ENCODE measurements around the gene ZNF426.
"Not testable (repeated sequence)": the region's sequence is repeated elsewhere in the genome, so short reads cannot be mapped to it uniquely, and the experiment has no call there.

The ZNF426 gene

GRCh38 chr19:9538183-9539058, at the start of gene ZNF426:
ZNF426 (minus strand) TSS chr19:9538645; CDS start chr19:9536232, 2,413 bp downstream.
- peak; percentile 87 for DNase-seq

- DNase-seq: peak; percentile 61
Observed at GRCh38 chr19:9586764-9587163, 48.3 kb upstream of the ZNF426 start.

DNA sequence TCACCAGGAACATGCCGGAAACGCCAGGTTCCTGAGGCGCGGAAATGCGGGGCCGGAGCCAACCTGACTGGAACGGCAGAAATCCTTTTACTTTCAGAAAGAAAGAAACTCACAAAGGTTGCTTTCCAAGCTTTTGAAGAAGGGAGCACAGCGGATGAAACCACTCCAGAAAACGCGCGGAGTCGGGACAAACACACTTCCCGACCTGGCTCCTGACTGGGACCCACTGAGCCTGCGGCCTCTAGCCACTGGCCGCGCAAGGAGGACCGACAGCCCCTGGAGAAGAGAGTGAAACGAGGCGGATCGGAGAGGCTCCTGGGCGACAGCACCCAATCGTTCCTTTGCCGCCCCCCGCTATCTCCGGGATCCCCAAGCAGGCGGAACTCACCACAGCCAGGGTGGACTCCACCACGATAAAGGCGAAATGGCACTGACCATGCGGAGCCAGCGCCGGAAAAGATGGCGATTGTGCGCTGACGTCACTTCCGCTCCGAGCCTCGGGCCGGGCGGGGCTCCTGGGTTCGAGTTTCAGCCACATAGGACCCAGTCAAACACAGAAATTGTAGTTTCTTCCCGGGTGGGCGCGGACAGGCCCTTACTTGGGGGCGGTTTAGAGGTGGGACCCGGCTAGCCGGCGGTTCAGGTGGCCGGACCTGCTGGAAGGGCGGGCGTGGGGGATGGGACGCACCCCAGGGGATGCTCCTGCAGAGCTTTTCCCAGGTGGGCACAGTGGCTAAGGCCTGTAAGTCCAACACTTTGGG, 45.8 kb upstream of the ZNF426 start, which contains the start of gene ZNF121:
Gene ZNF121 (minus strand): TSS at position 432 of the 761 bp plus-strand sequence. CDS start 16,407 bp downstream, outside the sequence.
- peak; percentile 83 for DNase-seq

DNA sequence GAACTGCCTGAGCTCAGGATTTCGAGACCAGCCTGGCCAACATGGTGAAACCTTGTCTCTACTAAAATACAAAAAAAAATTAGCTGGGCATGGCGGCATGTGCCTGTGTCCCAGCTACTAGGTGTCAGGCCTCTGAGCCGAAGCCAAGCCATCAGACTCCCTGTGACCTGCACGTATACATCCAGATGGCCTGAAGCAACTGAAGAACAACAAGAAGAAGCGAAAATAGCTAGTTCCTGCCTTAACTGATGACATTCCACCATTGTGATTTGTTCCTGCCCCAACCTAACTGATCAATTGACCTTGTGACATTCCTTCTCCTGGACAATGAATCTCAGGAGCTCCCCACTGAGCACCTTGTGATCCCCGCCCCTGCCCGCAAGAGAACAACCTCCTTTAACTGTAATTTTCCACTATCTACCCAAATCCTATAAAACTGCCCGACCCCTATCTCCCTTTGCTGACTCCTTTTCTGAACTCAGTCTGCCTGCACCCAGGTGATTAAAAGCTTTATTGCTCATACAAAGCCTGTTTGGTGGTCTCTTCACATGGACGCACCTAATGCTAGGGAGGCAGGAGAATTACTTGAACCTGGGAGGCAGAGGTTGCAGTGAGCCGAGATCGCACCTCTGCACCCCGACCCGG, 43.8 kb upstream of the ZNF426 start:
- DNase-seq: not testable (repeated sequence)

DNA sequence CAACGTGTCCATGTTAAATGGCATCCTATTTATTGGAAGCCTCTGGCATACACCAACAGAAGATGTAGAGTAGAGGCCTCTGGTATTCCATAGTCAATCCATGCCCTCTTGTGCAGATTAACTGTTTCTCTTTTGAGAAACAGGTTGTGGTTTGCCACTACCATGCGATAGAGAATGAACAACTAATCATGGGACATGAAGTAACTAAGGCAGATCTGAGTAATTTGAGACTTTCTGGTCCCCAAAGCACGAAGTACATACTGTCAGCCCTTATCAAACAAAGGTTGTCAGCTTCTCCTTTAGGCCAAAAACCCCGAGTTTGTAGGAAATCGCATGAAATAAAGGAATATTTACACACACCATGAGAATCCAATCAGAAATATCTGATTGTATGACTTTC, 42.3 kb upstream of the ZNF426 start:
- DNase-seq: no peak

DNA sequence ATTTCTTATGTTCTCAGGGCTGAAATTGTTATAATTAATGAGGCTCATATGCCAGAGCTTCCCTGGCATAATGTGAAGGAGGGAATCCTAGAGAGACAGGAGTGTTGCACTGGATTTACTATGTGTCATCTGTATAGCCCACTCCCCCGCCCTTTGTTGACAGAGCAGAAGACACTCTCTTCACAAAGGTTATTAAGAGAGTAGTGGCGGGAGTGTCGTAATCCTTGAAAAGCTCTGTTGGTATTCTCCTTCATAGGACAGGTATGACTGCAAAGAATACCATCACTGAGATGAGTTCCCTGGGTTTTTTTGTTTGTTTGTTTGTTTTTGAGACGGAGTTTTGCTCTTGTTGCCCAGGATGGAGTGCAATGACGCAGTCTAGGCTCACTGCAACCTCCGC, 31.8 kb upstream of the ZNF426 start:
- DNase-seq: no peak

DNA sequence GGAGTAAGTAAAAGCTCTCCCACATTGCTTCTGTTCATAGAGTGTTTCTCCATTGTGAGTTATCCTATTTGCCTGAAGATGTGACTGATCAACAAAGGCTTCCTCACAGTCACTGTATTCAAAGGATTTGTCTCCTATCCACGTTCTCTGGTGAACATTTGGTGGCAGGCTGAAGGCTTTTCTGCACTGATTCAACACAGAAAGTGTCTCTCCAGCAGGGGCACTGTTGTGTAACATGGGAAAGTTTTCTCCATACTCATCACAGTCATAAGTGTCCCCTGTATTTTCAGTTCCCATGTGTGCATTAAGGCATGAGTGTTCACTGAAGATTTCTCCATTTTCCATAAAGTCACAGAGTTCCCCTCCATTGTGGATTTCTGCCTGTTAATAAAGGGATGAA, 28.3 kb upstream of the ZNF426 start:
- DNase-seq: peak; percentile 44

DNA sequence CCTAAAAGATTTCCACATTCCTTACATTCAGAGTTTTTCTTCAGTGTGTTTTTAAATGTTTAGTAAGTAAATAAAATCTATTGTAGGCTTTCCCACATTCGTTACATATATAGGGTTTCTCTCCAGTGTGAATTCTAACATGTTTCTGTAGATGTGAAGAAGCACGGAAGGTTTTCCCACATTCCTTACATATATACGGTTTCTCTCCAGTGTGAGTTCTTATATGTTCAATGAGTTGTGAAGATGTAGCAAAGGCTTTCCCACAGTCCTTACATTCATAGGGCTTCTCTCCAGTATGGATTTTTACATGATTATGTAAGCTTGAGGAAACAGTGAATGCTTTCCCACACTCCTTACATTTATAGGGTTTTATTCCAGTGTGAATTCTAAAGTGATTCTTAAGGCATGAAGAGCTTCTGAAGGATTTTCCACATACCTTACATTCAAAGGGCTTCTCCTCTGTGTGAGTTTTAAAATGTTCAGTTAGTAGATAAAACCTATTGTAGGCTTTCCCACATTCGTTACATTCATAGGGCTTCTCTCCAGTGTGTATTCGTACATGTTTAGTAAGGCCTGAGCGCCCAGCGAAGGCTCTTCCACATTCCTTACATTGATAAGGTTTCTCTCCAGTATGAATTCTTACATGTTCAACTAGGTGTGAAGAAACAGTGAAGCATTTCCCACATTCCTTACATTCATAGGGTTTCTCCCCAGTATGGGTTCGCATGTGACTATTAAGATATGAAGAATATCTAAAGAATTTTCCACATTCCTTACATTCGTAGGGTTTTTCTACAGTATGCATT, 27.7 kb upstream of the ZNF426 start:
- DNase-seq: no peak

DNA sequence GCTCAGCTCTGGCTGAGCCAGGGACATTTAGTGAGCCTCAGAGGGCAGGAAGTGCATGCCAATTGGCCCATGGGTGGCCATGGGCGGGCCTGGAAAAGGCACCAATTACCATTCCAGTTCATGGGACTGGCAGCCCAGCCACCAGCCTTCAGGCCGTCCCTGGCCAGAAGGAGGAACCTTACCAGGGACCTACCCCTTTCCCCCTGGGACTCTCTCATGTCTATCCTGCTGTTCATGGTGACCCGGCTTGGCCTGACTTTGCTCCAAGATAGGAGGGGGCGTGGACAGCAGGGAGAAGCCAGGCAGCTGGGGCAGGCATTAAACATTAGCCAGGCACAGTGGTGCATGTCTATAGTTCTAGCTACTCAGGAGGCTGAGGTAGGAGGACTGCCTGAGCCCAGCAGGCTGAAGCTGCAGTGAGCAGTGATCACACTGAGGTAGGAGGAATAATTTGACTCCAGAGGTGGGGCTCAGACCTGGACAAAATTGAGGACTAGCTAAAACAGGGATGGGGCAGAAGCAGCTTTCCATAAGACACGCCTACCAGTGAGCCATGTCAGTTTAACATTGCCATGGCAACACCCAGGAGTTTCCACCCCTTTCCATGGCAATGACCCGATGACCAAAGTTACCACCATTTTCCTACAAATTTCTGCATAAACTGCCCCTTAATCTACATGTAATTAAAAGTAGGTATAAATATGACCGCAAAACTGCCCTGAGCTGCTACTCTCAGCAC, 14.3 kb upstream of the ZNF426 start:
- DNase-seq: no peak

DNA sequence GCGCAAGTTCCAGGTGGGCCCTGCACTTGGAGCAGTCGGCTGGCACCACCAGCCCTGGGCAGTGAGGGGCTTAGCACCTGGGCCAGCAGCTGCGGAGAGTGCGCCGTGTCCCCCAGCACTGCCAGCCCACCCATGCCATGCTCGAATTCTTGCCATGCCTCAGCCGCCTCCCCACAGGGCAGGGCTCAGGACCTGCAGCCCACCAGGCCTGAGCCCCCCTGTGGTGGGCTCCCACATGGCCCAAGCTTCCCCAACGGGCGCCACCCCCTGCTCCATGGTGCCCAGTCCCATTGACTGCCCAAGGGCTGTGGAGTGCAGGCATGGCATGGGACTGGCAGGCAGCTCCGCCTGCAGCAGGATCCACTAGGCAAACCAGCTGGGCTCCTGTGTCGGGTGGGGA, 9.4 kb upstream of the ZNF426 start:
- DNase-seq: no peak

- not testable (repeated sequence) for DNase-seq
Observed at GRCh38 chr19:9541281-9541680, 2.8 kb upstream of the ZNF426 start.

DNA sequence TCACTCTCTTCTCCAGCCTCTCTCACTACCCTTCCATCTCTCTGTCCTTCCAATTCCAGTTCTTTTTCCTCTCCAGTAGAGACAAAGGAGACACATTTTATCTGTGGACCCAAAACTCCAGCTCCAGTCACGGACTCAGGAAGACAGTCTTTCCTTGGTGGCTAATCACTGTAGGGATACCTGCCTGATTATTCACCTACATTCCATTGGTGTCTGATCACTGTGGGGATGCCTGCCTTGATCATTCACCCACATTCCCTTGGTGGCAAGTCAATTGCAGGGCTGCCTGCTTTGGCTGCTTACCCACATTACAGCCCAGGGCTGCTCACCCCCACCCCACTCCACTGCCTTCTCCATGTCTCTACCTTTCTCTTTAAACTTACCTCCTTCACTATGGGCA, 1.5 kb upstream of the ZNF426 start:
- not testable (repeated sequence) for DNase-seq

DNA sequence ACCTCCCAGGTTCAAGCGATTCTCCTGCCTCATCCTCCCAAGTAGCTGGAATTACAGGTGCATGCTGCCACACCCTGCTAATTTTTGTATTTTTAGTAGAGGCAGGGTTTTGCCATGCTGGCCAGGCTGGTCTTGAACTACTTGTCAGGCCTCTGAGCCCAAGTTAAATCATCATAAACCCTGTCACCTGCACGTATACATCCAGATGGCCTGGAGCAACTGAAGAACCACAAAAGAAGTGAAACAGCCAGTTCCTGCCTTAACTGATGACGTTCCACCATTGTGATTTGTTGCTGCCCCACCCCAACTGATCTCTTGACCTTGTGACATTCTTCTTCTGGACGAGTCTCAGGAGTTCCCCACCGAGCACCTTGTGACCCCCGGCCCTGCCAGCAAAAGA, 756 bp upstream of the ZNF426 start:
- not testable (repeated sequence) for DNase-seq

GRCh38 chr19:9535934-9536333, 2.5 kb downstream of the ZNF426 start:
- DNase-seq: no peak

DNA sequence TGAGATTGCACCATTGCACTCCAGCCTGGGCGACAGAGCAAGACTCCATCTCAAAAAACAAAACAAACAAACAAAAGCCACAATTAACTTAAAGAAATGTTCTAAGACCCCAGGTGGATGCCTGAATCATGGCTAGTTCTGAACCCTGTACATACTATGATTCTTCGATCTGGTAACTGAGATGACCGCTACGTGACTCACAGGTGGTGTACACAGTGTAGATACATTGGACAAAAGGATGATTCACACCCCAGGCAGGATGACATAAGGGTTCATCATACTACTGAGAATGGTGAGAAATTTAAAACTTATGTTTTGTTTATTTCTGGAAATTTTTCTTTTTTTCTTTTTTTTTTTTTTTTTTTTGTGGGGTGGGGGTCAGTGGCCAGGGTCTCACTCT, 6.5 kb downstream of the ZNF426 start:
- no peak for DNase-seq

GRCh38 chr19:9528757-9529336, 9.6 kb downstream of the ZNF426 start:
- peak; percentile 1 for DNase-seq

- no peak for DNase-seq
Observed at GRCh38 chr19:9523885-9524474, 14.5 kb downstream of the ZNF426 start.

- no peak for DNase-seq
Observed at GRCh38 chr19:9507285-9507684, 31.2 kb downstream of the ZNF426 start.

DNA sequence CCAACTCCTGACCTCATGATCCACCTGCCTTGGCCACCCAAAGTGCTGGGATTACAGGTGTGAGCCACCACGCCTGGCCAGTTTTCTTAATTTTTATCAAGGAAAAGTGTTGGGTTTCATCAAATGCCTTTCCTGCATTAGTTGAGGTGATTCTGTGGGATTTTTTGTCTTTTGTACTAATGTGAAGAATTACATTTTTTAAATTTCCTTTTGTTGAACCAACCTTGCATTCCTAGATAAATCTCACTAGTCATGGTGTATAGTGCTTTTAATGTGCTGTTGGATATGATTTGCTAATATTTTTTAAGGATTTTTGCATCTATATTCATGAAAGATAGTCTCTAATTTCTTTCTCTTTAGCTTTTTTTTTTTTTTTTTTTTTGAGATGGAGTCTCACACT, 37.6 kb downstream of the ZNF426 start:
- no peak for DNase-seq

GRCh38 chr19:9498183-9498902, 40.1 kb downstream of the ZNF426 start, which contains the start of gene ZNF560:
ZNF560 (minus strand) TSS chr19:9498616; CDS start chr19:9475313, 23,303 bp downstream.
- no peak for DNase-seq

Measured in inflammatory macrophage treated with lipopolysaccharide for 4 hours (primary cell).